NT2/D1 (cell line): ENCODE measurements around the gene FBXO48.
"Not testable (repeated sequence)": the region's sequence is repeated elsewhere in the genome, so short reads cannot be mapped to it uniquely, and the experiment has no call there.

Source experiments
- DNase-seq: peaks from one replicate; pipeline ENCODE4 v3.0.0-alpha.2; 2011; ENCODE audit warnings: low read depth, low spot score
- H3K27me3 ChIP-seq: 2 replicates; pipeline ENCODE4 v1.6.0; 2011; ENCODE audit warnings: mild to moderate bottlenecking; ENCODE audit not compliant: insufficient read length, insufficient read depth
- H3K36me3 ChIP-seq: 2 replicates; pipeline ENCODE4 v1.6.1; 2011; ENCODE audit warnings: mild to moderate bottlenecking, low read length, mixed read lengths; ENCODE audit not compliant: insufficient read depth, insufficient read length
- H3K4me1 ChIP-seq: 2 replicates; pipeline ENCODE4 v1.5.1; 2011; ENCODE audit not compliant: insufficient read depth, insufficient read length
- H3K4me3 ChIP-seq: 2 replicates; pipeline ENCODE4 v1.5.1; 2011; ENCODE audit warnings: low read depth; ENCODE audit not compliant: insufficient read length
- H3K9ac ChIP-seq: 2 replicates; pipeline ENCODE4 v1.6.0; 2011; ENCODE audit warnings: low read depth; ENCODE audit not compliant: insufficient read length
- H3K9me3 ChIP-seq: 2 replicates; pipeline ENCODE4 v1.5.1; 2011; ENCODE audit warnings: mild to moderate bottlenecking, low read length; ENCODE audit not compliant: insufficient read depth
- SUZ12 ChIP-seq: IDR thresholded peaks from 2 replicates; pipeline ENCODE4 v1.6.1; 2011; ENCODE audit not compliant: insufficient read length, insufficient read depth; ENCODE audit errors: extremely low read depth
- YY1 ChIP-seq: IDR thresholded peaks from 2 replicates; pipeline ENCODE4 v1.6.1; 2011; ENCODE audit not compliant: insufficient read length, insufficient read depth
- ZNF274 ChIP-seq: IDR thresholded peaks from 2 replicates; pipeline ENCODE4 v1.6.1; 2011; ENCODE audit warnings: mild to moderate bottlenecking, low read depth, low read length

FBXO48 gene

GRCh38 chr2:68505603-68506159 is 38.6 kb upstream of the FBXO48 start:
- DNase-seq: no peak
- no peak for TF ChIP-seq SUZ12
- no peak for TF ChIP-seq YY1
- TF ChIP-seq ZNF274: no peak
- no peak overlapping the region for H3K9ac ChIP-seq
- H3K36me3 ChIP-seq: no peaks in the 10 kb centered on the region
- no peak overlapping the region for H3K4me3 ChIP-seq
- no peaks in the 10 kb centered on the region for H3K27me3 ChIP-seq
- no peaks in the 10 kb centered on the region for H3K4me1 ChIP-seq
- no peaks in the 10 kb centered on the region for H3K9me3 ChIP-seq

GRCh38 chr2:68501768-68502167 is 34.7 kb upstream of the FBXO48 start:
- no peak for DNase-seq
- H3K27me3 ChIP-seq: no peaks in the 10 kb centered on the region
- no peaks in the 10 kb centered on the region for H3K9me3 ChIP-seq
- no peak overlapping the region for H3K4me3 ChIP-seq
- H3K9ac ChIP-seq: no peak overlapping the region
- TF ChIP-seq YY1 (no peak), ZNF274 (no peak), SUZ12 (no peak)
- no peaks in the 10 kb centered on the region for H3K36me3 ChIP-seq
- no peaks in the 10 kb centered on the region for H3K4me1 ChIP-seq

GRCh38 chr2:68500649-68501048 is 33.6 kb upstream of the FBXO48 start:
- Histone ChIP-seq H3K9me3 (peaks cover 6% of the 10 kb centered on the region; the same call in 1 of the 2 replicates), H3K9ac (no peak overlapping the region), H3K4me3 (no peak overlapping the region), H3K36me3 (no peaks in the 10 kb centered on the region), H3K27me3 (no peaks in the 10 kb centered on the region), H3K4me1 (no peaks in the 10 kb centered on the region)
- DNase-seq: no peak
- no peak for TF ChIP-seq YY1
- TF ChIP-seq SUZ12: no peak
- no peak for TF ChIP-seq ZNF274

GRCh38 chr2:68499133-68499532 is 32.0 kb upstream of the FBXO48 start:
- no peaks in the 10 kb centered on the region for H3K4me1 ChIP-seq
- no peaks in the 10 kb centered on the region for H3K27me3 ChIP-seq
- TF ChIP-seq SUZ12 (no peak), YY1 (no peak), ZNF274 (no peak)
- H3K9me3 ChIP-seq: peaks cover 6% of the 10 kb centered on the region; the same call in 1 of the 2 replicates
- DNase-seq: no peak
- no peak overlapping the region for H3K9ac ChIP-seq
- no peak overlapping the region for H3K4me3 ChIP-seq
- H3K36me3 ChIP-seq: no peaks in the 10 kb centered on the region

DNA sequence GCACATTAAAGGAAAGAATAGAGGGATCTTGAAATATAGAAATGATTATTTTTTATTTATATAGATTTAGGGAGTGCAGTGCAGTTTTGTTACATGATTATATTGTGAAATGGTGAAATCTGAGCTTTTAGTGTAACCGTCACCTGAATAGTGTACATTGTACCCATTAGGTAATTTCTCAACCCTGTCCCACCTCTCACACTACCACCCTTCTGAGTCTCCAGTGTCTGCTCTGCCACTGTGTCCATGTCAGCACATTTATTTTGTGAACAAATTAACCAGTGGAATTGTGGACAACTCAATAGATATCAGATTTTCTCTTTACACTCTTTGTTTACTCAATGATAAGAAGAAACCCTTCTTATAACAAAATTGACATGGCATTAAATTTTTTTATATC is 24.5 kb upstream of the FBXO48 start:
- Histone ChIP-seq H3K4me3 (no peak overlapping the region), H3K27me3 (no peaks in the 10 kb centered on the region), H3K9me3 (peaks cover 5% of the 10 kb centered on the region; the same call in 1 of the 2 replicates), H3K36me3 (no peaks in the 10 kb centered on the region), H3K4me1 (no peaks in the 10 kb centered on the region), H3K9ac (no peak overlapping the region)
- no peak for DNase-seq
- no peak for TF ChIP-seq SUZ12

DNA sequence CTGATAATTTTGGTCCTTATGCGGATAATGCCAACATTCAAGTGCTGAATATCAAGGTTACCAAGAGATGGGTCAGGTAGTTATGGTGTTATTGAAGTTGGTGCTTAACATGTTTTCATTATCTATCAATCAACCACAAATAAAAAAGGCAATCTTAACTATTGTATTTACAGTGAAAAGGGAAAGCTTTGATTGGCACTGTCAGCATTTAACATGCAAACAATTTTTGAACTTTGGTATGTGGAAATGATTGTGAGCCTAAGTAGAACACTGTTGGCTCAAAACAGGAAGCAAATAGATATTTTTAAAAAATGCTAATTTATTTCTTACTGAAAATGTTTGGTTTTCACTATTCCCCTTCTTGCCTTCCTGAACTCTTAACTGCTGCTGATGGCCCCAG is 22.2 kb upstream of the FBXO48 start:
- H3K9ac ChIP-seq: no peak overlapping the region

GRCh38 chr2:68488605-68489004 is 21.5 kb upstream of the FBXO48 start:
- not testable (repeated sequence) for H3K27me3 ChIP-seq, H3K9ac ChIP-seq, H3K4me1 ChIP-seq, H3K9me3 ChIP-seq, H3K4me3 ChIP-seq, DNase-seq, H3K36me3 ChIP-seq

More for the DNA sequence above, 22.2 kb upstream of the FBXO48 start:
- H3K36me3 ChIP-seq: no peaks in the 10 kb centered on the region
- no peaks in the 10 kb centered on the region; the same call in 1 of the 2 replicates for H3K9me3 ChIP-seq
- no peak for DNase-seq
- H3K27me3 ChIP-seq: no peaks in the 10 kb centered on the region
- H3K4me1 ChIP-seq: no peaks in the 10 kb centered on the region
- H3K4me3 ChIP-seq: no peak overlapping the region
- TF ChIP-seq YY1: no peak

GRCh38 chr2:68487773-68488355 is 20.8 kb upstream of the FBXO48 start:
- no peak for TF ChIP-seq SUZ12
- no peak for TF ChIP-seq ZNF274
- no peak for TF ChIP-seq YY1
- DNase-seq: no peak
- H3K36me3 ChIP-seq: no peaks in the 10 kb centered on the region

More at GRCh38 chr2:68487773-68488355, 20.8 kb upstream of the FBXO48 start:
- H3K9me3 ChIP-seq: no peaks in the 10 kb centered on the region
- peaks cover 1% of the 10 kb centered on the region for H3K4me1 ChIP-seq
- no peaks in the 10 kb centered on the region for H3K27me3 ChIP-seq
- H3K4me3 ChIP-seq: no peak overlapping the region
- H3K9ac ChIP-seq: no peak overlapping the region
